Panc1 (cell line): ENCODE results near the gene DPT. TPM values are rescaled to one million over a fixed set of nuclear protein-coding genes. Genes with fewer than 3 reads are reported as not detected.

Source experiments
- ATAC-seq: fragments of 200-7000 bp; cut with Tn5 transposase; 2 replicates; pipeline ENCODE4 v1.9.1; 2020; ENCODE audit warnings: mild to moderate bottlenecking, moderate library complexity
- BruUV-seq: library from RNA; stranded (reverse); fragments of 400-500 nt; replicated peaks from 2 replicates; lab custom pipeline; 2021; lab: Mats Ljungman, UMichigan
- CTCF ChIA-PET: fragments of 300-600 bp; sonication (Branson Sonifier 250); formaldehyde crosslinking; loops from one replicate; lab custom pipeline; 2022; ENCODE audit warnings: antibody characterized with exemption; lab: Charles Lee
- POLR2A ChIA-PET: fragments of 300-600 bp; sonication (Branson Sonifier 250); formaldehyde crosslinking; loops from one replicate; lab custom pipeline; 2022; ENCODE audit warnings: antibody characterized with exemption; lab: Charles Lee
- DNase-seq: peaks from one replicate; pipeline ENCODE4 v3.0.0-alpha.2; 2010; ENCODE audit warnings: low read depth, low spot score
- H3K27ac ChIP-seq: 2 replicates; pipeline ENCODE4 v1.5.1; 2011; ENCODE audit warnings: mild to moderate bottlenecking, low read length, inconsistent platforms
- H3K27me3 ChIP-seq: fragments of 200-500 bp; sonication (Bioruptor generic); 2 replicates; pipeline ENCODE4 v1.6.0; 2014; ENCODE audit warnings: low read length, inconsistent platforms; ENCODE audit not compliant: control insufficient read depth, insufficient read depth
- H3K36me3 ChIP-seq: fragments of 200-500 bp; sonication (Bioruptor generic); 2 replicates; pipeline ENCODE4 v1.5.1; 2014; ENCODE audit warnings: inconsistent platforms, mild to moderate bottlenecking, low read length, moderate library complexity; ENCODE audit not compliant: control insufficient read depth, insufficient read depth
- H3K4me1 ChIP-seq: 2 replicates; pipeline ENCODE4 v1.5.1; 2011; ENCODE audit warnings: inconsistent platforms, mild to moderate bottlenecking, low read length, moderate library complexity; ENCODE audit not compliant: control insufficient read depth, insufficient read depth
- H3K4me3 ChIP-seq, 2 experiments: 2 replicates each; pipeline ENCODE4 v1.5.1; 2011 to 2012; ENCODE audit warnings: low read depth in 2 of 2, low read length in 2 of 2, mild to moderate bottlenecking in 2 of 2, inconsistent platforms in 1 of 2, moderate library complexity in 1 of 2
- H3K9me3 ChIP-seq: fragments of 200-500 bp; sonication (Bioruptor generic); 2 replicates; pipeline ENCODE4 v1.5.1; 2014; ENCODE audit warnings: low read depth, mild to moderate bottlenecking, inconsistent platforms, low read length, moderate library complexity; ENCODE audit not compliant: control insufficient read depth, insufficient read depth
- POLR2AphosphoS5 ChIP-seq: IDR thresholded peaks from 2 replicates; pipeline ENCODE4 v1.6.1; 2012; ENCODE audit warnings: mild to moderate bottlenecking, low read depth, low read length, moderate library complexity
- SIN3A ChIP-seq: IDR thresholded peaks from 2 replicates; pipeline ENCODE4 v1.6.1; 2012; ENCODE audit warnings: low read depth, mild to moderate bottlenecking, low read length, moderate library complexity, borderline replicate concordance; ENCODE audit not compliant: insufficient read depth
- TCF7L2 ChIP-seq: IDR thresholded peaks from 2 replicates; pipeline ENCODE4 v1.6.1; 2011; ENCODE audit warnings: mild to moderate bottlenecking, low read depth, low read length, inconsistent platforms
- in situ Hi-C: cut with HindIII; loops from 2 replicates; pipeline ENCODE4 v1.10.0; 2016; ENCODE audit warnings: low sequenced_read_pairs, low pct_unique_long_range_greater_than_20kb
- intact Hi-C: fragments of 100-400 bp; cut with micrococcal nuclease; formaldehyde crosslinking; loops from one replicate; pipeline ENCODE4 v1.10.0; 2022; ENCODE audit not compliant: unreplicated experiment
- total RNA-seq: library from RNA; stranded (reverse); gene quantifications from one replicate; pipeline ENCODE4 v1.2.1, GENCODE V29; 2021; ENCODE audit not compliant: unreplicated experiment
- TF ChIP-seq, protein P1 (sequence below), 2 experiments: IDR thresholded peaks; 2 replicates each; pipeline ENCODE4 v1.6.1; 2011 to 2012; ENCODE audit warnings: low read depth in 2 of 2, control low read depth in 1 of 2, low read length in 1 of 2, mild to moderate bottlenecking in 1 of 2, moderate library complexity in 1 of 2; ENCODE audit not compliant: insufficient read depth in 1 of 2
- TF ChIP-seq, protein P2 (sequence below): fragments of 450-650 bp; IDR thresholded peaks from 2 replicates; pipeline ENCODE4 v1.5.1; 2017; ENCODE audit warnings: mild to moderate bottlenecking

The DPT gene
- total RNA-seq, 1 experiment from 2014 or later, result not detected

DNA sequence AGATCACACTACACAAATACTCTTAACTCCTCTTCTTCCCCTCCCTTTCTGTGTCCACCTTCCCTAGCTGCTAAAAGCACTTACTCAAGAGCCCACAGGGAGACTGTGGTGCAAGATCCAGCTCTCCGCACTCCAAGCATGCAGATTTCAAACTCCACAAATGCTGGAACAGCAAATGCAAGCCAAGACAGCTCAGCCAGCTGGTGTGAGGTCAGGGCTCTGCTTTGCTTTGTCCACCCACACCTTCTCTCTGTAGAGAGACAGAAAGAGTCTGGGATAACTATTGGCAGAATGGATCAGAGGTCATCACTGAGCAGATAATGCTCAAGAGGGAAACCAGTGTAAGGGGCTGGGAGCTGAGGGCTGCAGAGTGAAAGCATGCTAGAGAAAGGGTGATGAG, 45.2 kb upstream of the DPT start:
- H3K27ac ChIP-seq, result no peak overlapping the region
- ATAC-seq, result no peak
- H3K4me1 ChIP-seq, result no peaks in the 10 kb centered on the region
- BruUV-seq, result no TSS peak
- H3K27me3 ChIP-seq, result no peaks in the 10 kb centered on the region
- in situ Hi-C loops, result no loop called here
- H3K36me3 ChIP-seq, result no peaks in the 10 kb centered on the region
- DNase-seq, result no peak
- no peaks in the 10 kb centered on the region for H3K9me3 ChIP-seq
- H3K4me3 ChIP-seq, result no peak overlapping the region
- intact Hi-C loops, result no loop called here
- ChIA-PET CTCF (no interaction called here), POLR2A (no interaction called here)
- no peak for TF ChIP-seq POLR2AphosphoS5
- TF ChIP-seq SIN3A, result no peak
- TF ChIP-seq, protein P1, sequence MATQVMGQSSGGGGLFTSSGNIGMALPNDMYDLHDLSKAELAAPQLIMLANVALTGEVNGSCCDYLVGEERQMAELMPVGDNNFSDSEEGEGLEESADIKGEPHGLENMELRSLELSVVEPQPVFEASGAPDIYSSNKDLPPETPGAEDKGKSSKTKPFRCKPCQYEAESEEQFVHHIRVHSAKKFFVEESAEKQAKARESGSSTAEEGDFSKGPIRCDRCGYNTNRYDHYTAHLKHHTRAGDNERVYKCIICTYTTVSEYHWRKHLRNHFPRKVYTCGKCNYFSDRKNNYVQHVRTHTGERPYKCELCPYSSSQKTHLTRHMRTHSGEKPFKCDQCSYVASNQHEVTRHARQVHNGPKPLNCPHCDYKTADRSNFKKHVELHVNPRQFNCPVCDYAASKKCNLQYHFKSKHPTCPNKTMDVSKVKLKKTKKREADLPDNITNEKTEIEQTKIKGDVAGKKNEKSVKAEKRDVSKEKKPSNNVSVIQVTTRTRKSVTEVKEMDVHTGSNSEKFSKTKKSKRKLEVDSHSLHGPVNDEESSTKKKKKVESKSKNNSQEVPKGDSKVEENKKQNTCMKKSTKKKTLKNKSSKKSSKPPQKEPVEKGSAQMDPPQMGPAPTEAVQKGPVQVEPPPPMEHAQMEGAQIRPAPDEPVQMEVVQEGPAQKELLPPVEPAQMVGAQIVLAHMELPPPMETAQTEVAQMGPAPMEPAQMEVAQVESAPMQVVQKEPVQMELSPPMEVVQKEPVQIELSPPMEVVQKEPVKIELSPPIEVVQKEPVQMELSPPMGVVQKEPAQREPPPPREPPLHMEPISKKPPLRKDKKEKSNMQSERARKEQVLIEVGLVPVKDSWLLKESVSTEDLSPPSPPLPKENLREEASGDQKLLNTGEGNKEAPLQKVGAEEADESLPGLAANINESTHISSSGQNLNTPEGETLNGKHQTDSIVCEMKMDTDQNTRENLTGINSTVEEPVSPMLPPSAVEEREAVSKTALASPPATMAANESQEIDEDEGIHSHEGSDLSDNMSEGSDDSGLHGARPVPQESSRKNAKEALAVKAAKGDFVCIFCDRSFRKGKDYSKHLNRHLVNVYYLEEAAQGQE (IDR thresholded peaks at IDR 0.05; ENCODE audit: insufficient read depth in 1 of 2, low read depth in 2 of 2, low read length in 1 of 2), result no peak
- TF ChIP-seq, protein P2, sequence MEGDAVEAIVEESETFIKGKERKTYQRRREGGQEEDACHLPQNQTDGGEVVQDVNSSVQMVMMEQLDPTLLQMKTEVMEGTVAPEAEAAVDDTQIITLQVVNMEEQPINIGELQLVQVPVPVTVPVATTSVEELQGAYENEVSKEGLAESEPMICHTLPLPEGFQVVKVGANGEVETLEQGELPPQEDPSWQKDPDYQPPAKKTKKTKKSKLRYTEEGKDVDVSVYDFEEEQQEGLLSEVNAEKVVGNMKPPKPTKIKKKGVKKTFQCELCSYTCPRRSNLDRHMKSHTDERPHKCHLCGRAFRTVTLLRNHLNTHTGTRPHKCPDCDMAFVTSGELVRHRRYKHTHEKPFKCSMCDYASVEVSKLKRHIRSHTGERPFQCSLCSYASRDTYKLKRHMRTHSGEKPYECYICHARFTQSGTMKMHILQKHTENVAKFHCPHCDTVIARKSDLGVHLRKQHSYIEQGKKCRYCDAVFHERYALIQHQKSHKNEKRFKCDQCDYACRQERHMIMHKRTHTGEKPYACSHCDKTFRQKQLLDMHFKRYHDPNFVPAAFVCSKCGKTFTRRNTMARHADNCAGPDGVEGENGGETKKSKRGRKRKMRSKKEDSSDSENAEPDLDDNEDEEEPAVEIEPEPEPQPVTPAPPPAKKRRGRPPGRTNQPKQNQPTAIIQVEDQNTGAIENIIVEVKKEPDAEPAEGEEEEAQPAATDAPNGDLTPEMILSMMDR, result no peak
- no peak for TF ChIP-seq TCF7L2

DNA sequence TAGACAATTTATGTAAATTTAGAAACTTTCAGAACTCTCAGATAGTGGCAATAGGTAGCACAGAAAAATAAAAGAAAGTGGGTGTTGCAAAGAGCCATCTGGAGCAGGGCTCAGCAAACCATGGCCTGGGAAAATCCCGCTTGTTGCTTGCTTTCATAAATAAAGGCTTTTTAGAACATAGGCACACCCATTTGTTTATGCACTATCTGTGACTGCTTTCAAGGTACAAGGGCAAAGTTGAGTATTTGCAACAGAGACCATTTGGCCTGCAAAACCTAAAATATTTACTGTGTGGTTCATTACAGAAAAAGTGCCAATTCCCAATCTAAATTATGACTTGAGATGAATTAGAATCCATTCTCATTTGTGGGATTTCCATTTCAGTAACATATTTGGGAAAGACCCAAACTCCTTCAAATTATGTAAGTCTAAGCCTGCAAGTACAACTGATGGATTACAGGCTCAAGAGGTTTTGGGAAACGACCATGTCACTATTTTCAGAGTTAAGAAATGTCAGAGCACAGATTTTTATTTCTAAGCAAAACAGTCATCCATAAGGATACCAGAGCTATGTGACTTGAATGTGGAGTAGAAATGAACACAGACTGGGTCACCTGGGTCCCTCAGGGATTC, 43.5 kb upstream of the DPT start:
- intact Hi-C loops (no loop called here), in situ Hi-C loops (no loop called here)
- Histone ChIP-seq H3K27ac (no peak overlapping the region), H3K4me3 (no peak overlapping the region), H3K36me3 (no peaks in the 10 kb centered on the region), H3K27me3 (no peaks in the 10 kb centered on the region), H3K9me3 (no peaks in the 10 kb centered on the region), H3K4me1 (no peaks in the 10 kb centered on the region)
- ChIA-PET POLR2A (no interaction called here), CTCF (no interaction called here)
- BruUV-seq, result no TSS peak
- no peak for ATAC-seq
- no peak for DNase-seq
- TF ChIP-seq SIN3A (no peak), POLR2AphosphoS5 (no peak), TCF7L2 (no peak)
- TF ChIP-seq, protein P2, result no peak
- TF ChIP-seq, protein P1 (IDR thresholded peaks at IDR 0.05; ENCODE audit: insufficient read depth in 1 of 2, low read depth in 2 of 2, low read length in 1 of 2), result no peak
